GM23338 (cell line): ENCODE results near the gene RIC8B. TPM values are rescaled to one million over a fixed set of nuclear protein-coding genes. Genes with fewer than 3 reads are reported as not detected.

Experiments
- ATAC-seq: fragments of 200-7000 bp; cut with Tn5 transposase; 3 replicates; pipeline ENCODE4 v1.9.1; 2020
- DNase-seq: peaks from one replicate; pipeline ENCODE4 v3.0.0-alpha.2; 2015; ENCODE audit warnings: low spot score
- H2AFZ ChIP-seq: fragments of 200-600 bp; sonication (generic); 2 replicates; pipeline ENCODE4 v1.8.0; 2016; ENCODE audit warnings: antibody characterized with exemption, mild to moderate bottlenecking, moderate library complexity
- H3F3A ChIP-seq: fragments of 200-600 bp; sonication (generic); replicated peaks from 2 replicates; pipeline ENCODE4 v1.8.0; 2017; ENCODE audit warnings: antibody characterized with exemption, mixed run types, low read depth
- H3K27ac ChIP-seq: fragments of 200-600 bp; sonication (generic); 2 replicates; pipeline ENCODE4 v1.6.1; 2016; ENCODE audit warnings: low read depth
- H3K27me3 ChIP-seq: fragments of 200-600 bp; sonication (generic); 2 replicates; pipeline ENCODE4 v1.8.0; 2016; ENCODE audit warnings: mild to moderate bottlenecking, mixed run types, moderate library complexity; ENCODE audit not compliant: insufficient read depth
- H3K36me3 ChIP-seq: fragments of 200-600 bp; sonication (generic); 2 replicates; pipeline ENCODE4 v1.8.0; 2016; ENCODE audit warnings: mild to moderate bottlenecking; ENCODE audit not compliant: insufficient read depth
- H3K4me1 ChIP-seq: fragments of 200-600 bp; sonication (generic); 2 replicates; pipeline ENCODE4 v1.8.0; 2016; ENCODE audit warnings: mild to moderate bottlenecking, moderate library complexity; ENCODE audit not compliant: insufficient read depth
- H3K4me2 ChIP-seq: fragments of 200-600 bp; sonication (generic); 2 replicates; pipeline ENCODE4 v1.7.1; 2017; ENCODE audit warnings: mixed run types
- H3K4me3 ChIP-seq: fragments of 200-600 bp; sonication (generic); 2 replicates; pipeline ENCODE4 v1.6.1; 2016; ENCODE audit warnings: mixed run types
- H3K79me2 ChIP-seq: fragments of 200-600 bp; sonication (generic); replicated peaks from 2 replicates; pipeline ENCODE4 v1.8.0; 2017; ENCODE audit warnings: mild to moderate bottlenecking; ENCODE audit not compliant: insufficient read depth
- H3K9me2 ChIP-seq: fragments of 200-600 bp; sonication (generic); 2 replicates; pipeline ENCODE4 v1.8.0; 2017; ENCODE audit not compliant: insufficient read depth
- H4K20me1 ChIP-seq: fragments of 200-600 bp; sonication (generic); replicated peaks from 2 replicates; pipeline ENCODE4 v1.8.0; 2017; ENCODE audit warnings: mild to moderate bottlenecking; ENCODE audit not compliant: insufficient read depth
- H3K27ac Mint-ChIP-seq: 2 replicates; pipeline ENCODE4 v1.8.0; 2020; ENCODE audit warnings: inconsistent platforms, mild to moderate bottlenecking, moderate library complexity, mixed read lengths
- H3K27me3 Mint-ChIP-seq: 3 replicates; pipeline ENCODE4 v1.8.0; 2022; ENCODE audit warnings: low read depth, mild to moderate bottlenecking, moderate library complexity, mixed read lengths, inconsistent platforms; ENCODE audit not compliant: insufficient read depth, poor library complexity
- H3K36me3 Mint-ChIP-seq: 3 replicates; pipeline ENCODE4 v1.8.0; 2021; ENCODE audit warnings: low read depth, mild to moderate bottlenecking, inconsistent platforms, moderate library complexity, mixed read lengths
- H3K4me1 Mint-ChIP-seq: 3 replicates; pipeline ENCODE4 v1.8.0; 2020; ENCODE audit warnings: mild to moderate bottlenecking, inconsistent platforms, mixed read lengths
- H3K4me3 Mint-ChIP-seq: 3 replicates; pipeline ENCODE4 v1.8.0; 2021; ENCODE audit warnings: moderate library complexity, mild to moderate bottlenecking, inconsistent platforms, mixed read lengths
- H3K9me3 Mint-ChIP-seq: 3 replicates; pipeline ENCODE4 v1.8.0; 2020; ENCODE audit warnings: moderate library complexity, mild to moderate bottlenecking, inconsistent platforms, mixed read lengths
- CREB1 ChIP-seq: fragments of 250-450 bp; sonication (Bioruptor Pico); IDR thresholded peaks from 2 replicates; pipeline ENCODE4 v1.5.0; 2020; ENCODE audit warnings: low read depth, mild to moderate bottlenecking, moderate library complexity
- CTCF ChIP-seq, 2 experiments: fragments of 200-600 bp in 1 of 2; sonication (generic) in 1 of 2; conservative IDR thresholded peaks; 2 replicates each; pipeline versions ENCODE4 v1.5.1 to v1.6.1; 2016 to 2017; ENCODE audit warnings: antibody characterized with exemption in 2 of 2, low read depth in 2 of 2, mild to moderate bottlenecking in 2 of 2, moderate library complexity in 1 of 2
- ETS1 ChIP-seq: IDR thresholded peaks from 2 replicates; pipeline ENCODE4 v1.6.1; 2016; ENCODE audit warnings: antibody characterized with exemption
- EZH2phosphoT487 ChIP-seq: fragments of 200-600 bp; sonication (generic); IDR thresholded peaks from one replicate; pipeline ENCODE4 v1.8.1; 2018; ENCODE audit warnings: antibody characterized with exemption; ENCODE audit not compliant: unreplicated experiment
- JUNB ChIP-seq: IDR thresholded peaks from one replicate; pipeline ENCODE4 v1.6.1; 2016; ENCODE audit warnings: antibody characterized with exemption; ENCODE audit not compliant: unreplicated experiment
- POLR2AphosphoS5 ChIP-seq: IDR thresholded peaks from 2 replicates; pipeline ENCODE4 v1.6.1; 2016; ENCODE audit warnings: antibody characterized with exemption, low read depth
- REST ChIP-seq: IDR thresholded peaks from one replicate; pipeline ENCODE4 v1.6.1; 2018; ENCODE audit warnings: antibody characterized with exemption; ENCODE audit not compliant: unreplicated experiment
- STAT1 ChIP-seq: IDR thresholded peaks from one replicate; pipeline ENCODE4 v1.6.1; 2016; ENCODE audit warnings: antibody characterized with exemption; ENCODE audit not compliant: unreplicated experiment
- ZNF331 ChIP-seq: fragments of 250-450 bp; sonication (Bioruptor Pico); IDR thresholded peaks from 2 replicates; pipeline ENCODE4 v1.5.0; 2020; ENCODE audit warnings: low read depth, mild to moderate bottlenecking, moderate library complexity
- polyA plus RNA-seq: library from polyadenylated mRNA; unstranded; fragments of >200 nt; fragmentation: Nextera tagmentation; extraction: Ambion mirVana; gene quantifications from 2 replicates; pipeline ENCODE4 v1.2.1, GENCODE V29; 2016
- total RNA-seq: library from RNA; depleted of rRNA; stranded (reverse); fragments of >200 nt; shearing (Covaris generic); gene quantifications from 2 replicates; pipeline ENCODE4 v1.2.3, GENCODE V29; 2014

Gene RIC8B
- total and polyA plus RNA-seq, 2 experiments from 2014 or later, result 12.3 to 25.5 TPM

- no peaks in the 10 kb centered on the region for H3K9me3 Mint-ChIP-seq
- Histone ChIP-seq H4K20me1 (no peaks in the 10 kb centered on the region), H3K4me1 (no peaks in the 10 kb centered on the region), H3K27me3 (peaks cover 4% of the 10 kb centered on the region), H3K9me2 (no peaks in the 10 kb centered on the region), H3K27ac (no peak overlapping the region), H3F3A (no peaks in the 10 kb centered on the region), H3K36me3 (no peaks in the 10 kb centered on the region), H3K4me3 (no peak overlapping the region), H3K79me2 (no peaks in the 10 kb centered on the region), H3K4me2 (no peak overlapping the region), H2AFZ (no peak overlapping the region)
- H3K36me3 Mint-ChIP-seq, result no peaks in the 10 kb centered on the region
- H3K27me3 Mint-ChIP-seq, result peaks cover 7% of the 10 kb centered on the region
- peaks cover 12% of the 10 kb centered on the region for H3K4me1 Mint-ChIP-seq
- H3K27ac Mint-ChIP-seq, result no peak overlapping the region
- H3K4me3 Mint-ChIP-seq, result no peak overlapping the region
- TF ChIP-seq CTCF (conservative IDR thresholded peaks at IDR 0.05; ENCODE audit: low read depth in 2 of 2) (peak; percentile 17 to 45; a peak in 3 of 4 replicates), JUNB (no peak)
- ATAC-seq (no peak), DNase-seq (no peak)
Observed at GRCh38 chr12:106897082-106897481, 122.6 kb downstream of the RIC8B start.

- H2AFZ ChIP-seq, result peak overlapping the region; percentile 74; the same call in 1 of the 2 replicates
- H3K9me3 Mint-ChIP-seq, result no peaks in the 10 kb centered on the region
- no peaks in the 10 kb centered on the region for H3K9me2 ChIP-seq
- no peaks in the 10 kb centered on the region for H3K4me1 ChIP-seq
- H3K4me3 ChIP-seq, result no peak overlapping the region
- H3K27ac ChIP-seq, result no peak overlapping the region
- H3K27me3 ChIP-seq, result peaks cover 16% of the 10 kb centered on the region
- H3K36me3 Mint-ChIP-seq, result no peaks in the 10 kb centered on the region
- no peak overlapping the region for H3K4me3 Mint-ChIP-seq
- peak; percentile 15; the same call in 2 of the 3 replicates for ATAC-seq
- no peaks in the 10 kb centered on the region for H4K20me1 ChIP-seq
- TF ChIP-seq STAT1 (no peak), EZH2phosphoT487 (no peak), ETS1 (no peak), REST (no peak), ZNF331 (CRISPR knock-in tag) (no peak), POLR2AphosphoS5 (no peak), CREB1 (CRISPR knock-in tag) (no peak)
- no peak overlapping the region for H3K4me2 ChIP-seq
- DNase-seq, result no peak
- no peaks in the 10 kb centered on the region for H3K79me2 ChIP-seq
- no peaks in the 10 kb centered on the region for H3K36me3 ChIP-seq
- peaks cover 12% of the 10 kb centered on the region for H3K4me1 Mint-ChIP-seq
- H3K27ac Mint-ChIP-seq, result no peak overlapping the region
- no peaks in the 10 kb centered on the region for H3F3A ChIP-seq
- H3K27me3 Mint-ChIP-seq, result peaks cover 12% of the 10 kb centered on the region
Observed at GRCh38 chr12:106897981-106898901, 123.8 kb downstream of the RIC8B start.
